Effector CD4-positive, alpha-beta T cell (primary cell): ENCODE data around the gene IMMP2L.

Experiments
- DNase-seq: peaks from one replicate; pipeline ENCODE4 v3.0.0-alpha.2; 2020

The IMMP2L gene

DNA sequence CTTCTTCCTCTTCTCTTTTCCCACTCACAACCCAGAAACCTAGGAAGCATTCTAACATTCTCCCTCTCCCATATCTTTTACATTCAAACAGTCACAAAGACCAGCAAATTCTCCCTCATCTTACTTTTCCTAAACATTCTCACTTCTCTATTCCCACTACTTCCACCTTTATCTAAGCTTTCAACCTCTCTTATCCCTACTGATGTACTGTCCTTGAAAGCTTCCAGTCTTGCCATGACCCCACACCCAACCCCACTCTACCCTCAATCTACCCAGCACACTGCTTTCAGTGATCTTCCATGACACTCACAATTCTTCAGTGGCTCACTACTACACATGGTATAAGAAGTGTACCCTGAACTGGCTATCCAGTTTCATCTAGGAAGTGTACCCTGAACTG lies 5.3 kb downstream of the IMMP2L start:
- no peak for DNase-seq

DNA sequence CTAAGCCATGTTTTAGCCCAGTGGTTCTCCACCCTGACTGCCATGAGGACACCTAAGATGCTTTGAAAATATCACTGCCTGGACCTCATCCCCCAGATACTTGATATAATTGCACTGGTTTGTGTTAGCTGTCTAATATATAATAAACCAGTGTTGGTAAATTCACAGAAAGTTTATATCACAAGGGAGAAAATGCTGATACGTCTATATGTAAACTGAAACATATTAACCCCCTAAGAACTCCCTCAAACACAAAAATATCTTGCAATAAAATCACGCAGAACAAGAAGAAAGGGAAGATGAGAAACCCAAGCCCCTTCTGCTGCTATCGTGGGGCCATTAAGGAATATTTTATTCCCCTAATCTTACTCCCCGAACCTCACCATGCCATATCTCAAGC lies 8.2 kb downstream of the IMMP2L start:
- no peak for DNase-seq

DNA sequence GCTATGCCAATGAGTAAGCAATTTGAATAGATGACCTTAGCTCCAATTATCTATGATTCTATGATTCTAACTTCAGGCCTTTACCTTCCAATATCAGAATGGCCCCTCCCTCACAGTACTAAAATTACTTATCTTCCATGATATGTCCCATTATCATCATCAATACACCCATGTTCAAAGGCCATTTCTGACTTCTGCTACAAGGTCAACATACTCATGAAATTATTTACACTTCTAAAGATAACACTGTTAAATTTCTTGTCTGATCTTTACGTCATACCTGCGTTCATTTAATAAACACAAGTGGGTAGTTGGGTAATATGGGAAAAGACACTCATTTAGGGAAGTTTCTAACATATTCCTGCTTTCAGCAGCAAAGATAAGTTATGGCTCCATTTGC lies 21.2 kb downstream of the IMMP2L start:
- DNase-seq = no peak

DNA sequence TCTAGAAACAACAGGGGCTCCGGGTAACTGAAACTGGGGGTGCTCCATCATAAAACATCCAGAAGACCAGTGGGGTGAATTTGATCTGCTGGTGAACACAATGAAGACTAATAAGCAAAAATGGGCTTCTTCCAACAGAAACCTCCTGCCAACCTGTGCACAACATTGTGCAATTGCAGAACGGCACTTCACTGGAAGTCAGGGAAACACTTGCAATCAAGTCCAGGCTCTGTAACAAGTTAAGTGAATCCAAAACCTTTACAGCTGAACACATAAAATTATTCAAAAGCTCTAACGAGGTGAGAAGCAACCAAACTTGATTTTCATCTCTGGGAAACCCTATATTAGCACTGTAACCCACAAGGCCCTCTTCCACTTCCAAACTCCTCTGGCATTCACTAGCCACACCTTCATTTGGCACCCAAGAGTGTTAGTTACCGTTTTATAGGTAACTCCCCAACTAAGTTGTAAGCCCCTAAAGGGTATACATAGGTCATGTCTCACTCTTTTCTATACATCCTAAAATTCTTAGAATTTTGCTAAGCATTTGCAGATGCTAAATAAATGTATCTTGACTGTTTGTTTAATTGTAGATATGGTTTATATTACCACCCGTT lies 22.0 kb downstream of the IMMP2L start:
- DNase-seq = no peak

DNA sequence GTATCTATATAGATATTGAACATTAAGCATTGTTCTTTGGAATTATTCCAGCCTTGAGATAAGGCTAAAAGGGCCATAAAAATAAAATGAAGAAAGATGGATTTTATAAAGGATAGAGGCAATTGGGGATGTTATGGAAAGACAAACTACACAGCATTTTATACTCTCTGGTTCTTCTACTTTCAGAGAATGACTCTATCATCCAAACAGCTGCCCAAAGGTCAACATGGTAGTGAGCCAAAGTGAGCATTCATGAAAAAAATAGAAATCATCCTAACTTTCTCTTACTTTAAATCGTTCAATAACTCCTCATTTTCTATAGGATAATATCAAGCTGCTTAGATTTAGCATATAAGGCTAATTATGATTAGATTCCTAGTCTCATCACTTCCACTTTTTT lies 25.2 kb downstream of the IMMP2L start:
- DNase-seq = no peak

DNA sequence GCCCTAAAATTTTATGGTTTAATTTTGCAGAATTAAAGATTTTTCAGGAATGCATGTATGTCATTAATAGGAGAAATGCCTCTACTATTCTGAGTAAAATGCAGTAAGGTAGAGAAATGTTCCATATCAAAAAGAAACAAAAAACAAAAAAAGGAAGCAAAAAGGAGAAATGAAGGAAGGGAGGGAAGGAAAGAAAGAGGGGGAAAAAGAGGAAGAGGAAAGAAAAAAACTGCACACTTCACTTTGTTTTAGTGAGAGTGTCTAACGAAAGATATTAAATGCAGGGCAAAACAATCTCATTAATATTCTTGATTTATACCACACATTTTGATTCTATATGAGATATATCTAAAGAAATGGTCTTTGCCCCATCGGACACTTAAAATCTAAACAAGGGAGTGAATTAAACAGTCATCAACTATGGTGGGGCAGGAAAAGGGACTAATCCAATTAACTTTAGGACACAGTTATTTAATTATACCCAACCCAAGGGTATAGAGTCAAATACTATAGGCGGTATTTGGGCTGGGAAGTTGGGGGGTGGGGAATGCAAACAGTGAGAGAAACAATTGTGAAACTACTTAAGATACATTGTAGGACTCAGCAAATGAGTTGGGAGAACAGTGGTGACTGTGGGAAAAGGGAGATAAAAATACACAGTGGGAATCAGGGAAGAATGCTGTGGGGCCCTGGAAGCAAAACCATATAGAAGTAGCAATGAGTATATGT lies 27.0 kb downstream of the IMMP2L start:
- DNase-seq = no peak

DNA sequence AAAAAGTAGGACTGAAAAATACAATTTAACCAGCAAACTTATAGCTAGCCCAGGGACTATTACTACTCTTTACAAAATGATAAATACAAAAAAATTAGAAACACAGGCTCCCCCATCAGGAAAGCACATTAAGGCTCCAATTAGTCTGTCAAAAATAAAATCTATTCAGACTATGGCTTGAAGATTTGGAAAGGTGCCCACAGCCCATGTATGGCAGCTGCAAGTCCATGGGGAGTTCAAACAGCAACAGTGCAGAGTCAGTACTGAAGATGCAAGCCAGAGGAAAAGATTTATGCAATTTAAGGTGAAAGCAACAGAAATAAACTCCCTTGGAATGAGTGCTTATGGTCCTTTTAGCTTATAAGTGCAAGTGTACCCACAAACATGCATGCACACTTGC lies 29.7 kb downstream of the IMMP2L start:
- no peak for DNase-seq

DNA sequence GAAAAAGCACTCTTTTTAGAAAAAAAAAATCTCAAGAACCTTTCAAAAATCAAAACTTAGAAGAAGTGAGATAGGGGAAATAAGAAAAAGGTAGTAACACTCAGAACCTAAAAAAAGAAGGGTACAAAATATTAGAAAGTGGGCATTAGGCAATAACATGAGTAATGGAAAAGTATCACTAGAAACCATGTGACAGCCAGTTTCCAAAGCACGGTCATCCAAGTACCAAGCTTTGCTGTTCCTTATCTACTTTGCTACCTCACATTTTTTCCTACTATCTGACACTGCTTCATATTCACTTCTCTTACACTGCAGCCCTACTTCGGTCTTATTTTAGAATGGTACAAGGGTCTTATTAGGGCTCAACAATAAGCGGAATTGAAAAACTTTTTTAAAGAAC lies 30.3 kb downstream of the IMMP2L start:
- DNase-seq = no peak

DNA sequence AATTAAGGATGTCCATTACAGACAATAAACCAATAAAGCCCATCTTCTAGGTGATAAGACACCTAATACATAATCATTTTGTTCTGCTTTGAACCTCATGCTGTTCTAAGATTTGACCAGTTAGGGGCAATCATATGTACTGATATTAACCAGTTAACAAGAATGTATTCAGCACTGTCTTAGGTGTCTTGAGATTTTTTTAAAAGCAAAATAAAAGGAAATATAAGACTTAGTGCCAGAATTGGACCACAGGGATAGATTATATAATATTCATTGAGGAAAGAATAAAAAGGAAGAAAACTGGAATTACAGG lies 32.0 kb downstream of the IMMP2L start:
- no peak for DNase-seq

DNA sequence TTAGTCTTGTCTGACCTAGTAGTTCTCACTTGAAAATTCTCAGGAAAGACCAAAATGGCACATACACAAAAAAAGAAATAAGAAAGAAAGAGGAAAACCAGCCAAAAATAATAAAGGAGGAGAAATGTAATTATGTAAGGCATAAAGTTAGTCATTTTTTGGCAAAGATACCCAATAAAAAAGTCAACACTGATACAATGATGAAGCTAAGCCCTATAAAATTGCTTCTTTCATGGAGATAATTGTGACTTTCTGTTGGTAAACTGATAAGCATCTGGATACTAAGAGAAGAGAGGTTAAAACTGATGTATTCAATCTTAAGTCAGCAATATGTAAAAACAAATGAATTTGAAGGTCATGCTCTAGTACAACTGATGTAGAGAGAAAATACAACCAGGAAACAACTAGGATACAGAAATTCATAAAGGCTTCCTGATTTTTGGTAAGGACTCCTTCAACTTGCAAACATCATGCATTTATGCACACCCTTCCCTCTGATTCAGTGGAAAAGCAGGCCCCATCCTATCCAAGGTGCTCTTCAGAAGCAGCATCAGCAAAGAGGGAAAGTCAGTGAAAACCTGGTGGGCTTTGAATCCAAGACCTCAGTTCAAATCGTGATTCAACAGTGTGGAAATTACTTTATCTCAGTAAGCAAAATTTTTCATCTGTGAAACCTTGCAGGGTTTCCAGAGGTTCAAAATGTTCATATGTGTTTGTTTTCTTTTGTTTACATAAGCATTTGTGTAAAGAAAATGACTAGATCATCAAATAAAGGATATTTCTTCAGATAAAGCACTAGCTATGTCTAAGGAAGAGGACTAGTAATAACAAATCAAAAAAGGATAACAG lies 32.6 kb downstream of the IMMP2L start:
- DNase-seq = no peak

DNA sequence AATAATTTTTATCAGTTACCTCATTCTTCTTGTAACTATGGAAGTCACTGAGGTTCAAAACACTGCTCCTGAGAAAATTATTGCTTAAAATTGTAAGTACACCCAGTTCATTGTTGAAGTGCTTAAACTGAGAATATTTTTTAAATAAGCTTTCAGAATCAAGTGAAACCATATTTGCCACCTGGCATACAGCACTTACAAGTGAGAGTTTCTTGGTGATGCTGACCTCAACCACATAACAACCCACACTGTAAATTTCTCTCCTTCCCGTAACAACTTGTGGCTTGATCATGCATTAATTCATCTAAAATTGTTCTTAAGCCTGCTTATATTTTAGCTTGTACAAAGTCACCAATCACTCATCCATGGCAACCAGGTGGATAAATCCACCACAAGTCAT lies 34.0 kb downstream of the IMMP2L start:
- DNase-seq = no peak

DNA sequence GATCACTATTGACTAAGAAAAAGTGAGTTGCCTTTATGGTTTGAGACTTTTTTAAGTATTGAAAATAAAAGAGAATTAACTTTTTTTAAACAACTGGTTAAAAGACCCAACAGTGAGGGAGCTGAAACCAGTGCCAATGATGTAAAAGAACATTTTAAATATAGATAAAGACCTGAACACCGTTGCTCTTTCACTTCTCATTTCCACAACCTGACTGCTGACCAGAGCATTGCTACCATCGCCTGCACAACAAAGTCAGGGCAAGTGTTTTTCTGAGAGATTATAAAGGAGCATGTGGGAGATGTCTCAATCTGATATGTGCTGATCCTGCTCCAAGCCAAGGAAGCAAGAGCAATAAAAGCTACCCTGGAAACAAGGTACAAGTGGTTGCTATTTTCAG lies 34.7 kb downstream of the IMMP2L start:
- no peak for DNase-seq

DNA sequence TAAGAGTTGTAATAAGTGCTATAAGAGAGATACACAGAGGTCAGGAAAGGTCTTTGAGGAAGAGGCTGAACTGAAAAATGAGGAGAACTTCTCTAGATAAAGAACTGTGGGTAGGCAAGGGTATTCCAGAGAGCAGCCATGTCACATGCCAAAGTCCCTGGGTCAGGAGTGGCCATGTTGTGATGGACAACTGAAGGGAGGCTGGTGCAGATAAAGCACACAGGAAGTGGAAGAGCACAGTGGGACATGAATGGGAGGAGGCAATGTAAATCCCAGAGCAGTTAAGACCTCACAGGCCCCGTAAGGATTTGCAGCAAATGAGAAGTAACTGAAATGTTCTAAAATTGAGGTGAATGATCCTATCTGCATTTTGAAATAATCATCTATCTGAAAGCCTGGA lies 37.2 kb downstream of the IMMP2L start:
- no peak for DNase-seq

DNA sequence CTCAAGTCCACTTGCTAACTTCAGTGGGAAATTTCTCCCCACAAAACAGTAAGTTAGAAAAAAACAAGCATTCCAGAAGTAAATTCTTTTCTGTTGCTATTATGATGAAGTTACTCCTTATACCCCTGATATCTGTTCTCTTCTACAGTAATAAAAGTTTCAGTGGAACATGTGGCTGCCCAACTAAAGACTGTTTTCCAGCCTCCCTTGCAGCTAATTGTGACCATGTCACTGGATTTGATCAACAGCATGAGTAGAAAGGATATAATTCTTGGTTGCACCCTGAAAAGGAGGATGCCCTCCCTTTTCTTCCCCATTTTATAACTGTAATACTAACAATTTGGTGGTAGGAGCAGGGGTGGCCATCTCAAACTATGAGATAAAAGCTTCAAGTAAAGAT lies 40.6 kb downstream of the IMMP2L start:
- DNase-seq = no peak

DNA sequence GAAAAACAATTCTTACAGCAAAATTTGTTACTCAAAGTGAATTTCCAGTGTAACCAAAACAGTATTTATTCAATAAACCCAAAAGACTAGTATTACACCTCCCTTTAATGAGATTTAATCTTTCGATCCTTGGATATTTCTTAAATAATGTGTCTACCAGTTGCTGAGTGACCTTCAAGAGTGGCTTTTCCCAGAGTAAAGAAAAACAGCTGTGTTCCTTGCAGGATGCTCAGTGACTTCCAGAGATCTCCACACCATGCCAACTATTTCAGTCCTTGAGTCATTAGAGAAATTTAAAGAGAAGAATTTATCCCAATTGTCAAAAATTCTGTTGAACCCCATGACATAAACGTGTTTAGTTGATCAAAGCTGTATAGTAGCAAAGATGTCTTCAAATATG lies 44.0 kb downstream of the IMMP2L start:
- no peak for DNase-seq

DNA sequence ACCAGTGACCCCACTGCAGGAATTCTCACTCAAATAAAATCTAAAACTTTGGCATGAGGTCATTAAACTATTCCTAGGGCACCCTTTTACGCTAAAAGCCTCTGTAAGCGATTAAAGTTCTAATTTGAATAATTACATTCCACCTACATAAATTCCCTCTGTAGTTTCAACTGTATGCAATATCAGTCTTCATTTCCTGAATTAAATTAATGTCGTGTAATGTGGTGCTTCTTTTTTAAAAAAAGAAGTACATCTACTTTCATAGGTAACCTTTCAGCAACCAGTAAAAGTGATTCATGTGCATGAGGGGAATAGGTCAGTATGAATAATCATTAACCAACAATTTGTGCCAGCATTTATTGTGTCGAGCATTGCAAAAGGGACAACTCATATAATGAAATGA lies 44.7 kb downstream of the IMMP2L start:
- DNase-seq = no peak

DNA sequence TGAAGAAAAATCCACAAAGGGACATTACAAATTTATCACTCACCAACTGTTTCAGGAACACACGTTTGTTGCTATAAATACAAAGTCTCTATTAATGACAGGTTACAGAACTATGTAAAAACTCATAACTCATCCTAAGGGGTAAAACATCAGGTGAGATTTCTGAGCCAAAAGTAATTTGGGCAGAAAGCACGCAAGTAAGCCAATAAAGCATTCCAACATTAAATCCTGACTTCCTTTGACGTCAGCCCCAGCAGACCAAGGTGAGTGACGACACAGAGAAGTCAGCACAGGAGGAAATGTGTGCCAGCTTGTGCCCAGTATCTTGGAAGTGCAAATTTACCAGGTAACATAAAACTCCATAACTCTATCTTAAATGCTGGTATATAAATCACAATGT lies 45.7 kb downstream of the IMMP2L start:
- DNase-seq = no peak

DNA sequence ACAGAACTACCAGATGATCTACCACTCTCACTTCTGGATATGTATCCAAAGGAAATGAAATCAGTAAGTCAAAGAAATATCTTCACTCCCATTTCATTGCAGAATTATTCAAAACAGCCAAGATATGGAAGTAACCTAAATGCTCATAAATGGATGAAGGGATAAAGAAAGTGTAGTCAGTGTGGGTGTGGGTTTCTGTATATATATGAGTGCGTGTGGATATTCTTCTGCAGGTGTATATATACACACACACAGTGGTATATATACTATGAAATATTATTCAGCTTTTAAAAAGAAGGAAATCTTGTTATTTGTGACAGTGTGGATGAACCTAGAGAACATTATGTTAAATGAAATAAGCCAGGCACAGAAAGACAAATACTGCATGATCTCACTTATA lies 48.7 kb downstream of the IMMP2L start:
- DNase-seq = no peak

DNA sequence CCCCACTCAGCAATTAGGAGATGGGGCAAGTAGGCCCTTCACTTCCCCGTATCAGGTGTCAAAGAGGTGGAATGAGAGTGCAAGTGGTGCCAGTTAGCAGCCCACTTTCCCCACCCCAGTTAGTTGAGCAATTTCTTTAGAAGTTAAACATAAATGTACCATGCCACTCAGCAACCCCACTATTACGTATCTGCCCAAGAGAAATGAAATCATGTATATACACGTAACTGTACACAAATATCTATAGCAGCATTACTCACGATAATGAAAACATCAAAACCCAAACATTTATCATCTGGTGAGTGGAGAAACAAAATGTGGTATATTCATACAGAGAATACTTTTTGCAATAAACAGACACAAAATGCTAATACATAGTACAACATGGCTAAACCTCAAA lies 50.4 kb downstream of the IMMP2L start:
- no peak for DNase-seq

DNA sequence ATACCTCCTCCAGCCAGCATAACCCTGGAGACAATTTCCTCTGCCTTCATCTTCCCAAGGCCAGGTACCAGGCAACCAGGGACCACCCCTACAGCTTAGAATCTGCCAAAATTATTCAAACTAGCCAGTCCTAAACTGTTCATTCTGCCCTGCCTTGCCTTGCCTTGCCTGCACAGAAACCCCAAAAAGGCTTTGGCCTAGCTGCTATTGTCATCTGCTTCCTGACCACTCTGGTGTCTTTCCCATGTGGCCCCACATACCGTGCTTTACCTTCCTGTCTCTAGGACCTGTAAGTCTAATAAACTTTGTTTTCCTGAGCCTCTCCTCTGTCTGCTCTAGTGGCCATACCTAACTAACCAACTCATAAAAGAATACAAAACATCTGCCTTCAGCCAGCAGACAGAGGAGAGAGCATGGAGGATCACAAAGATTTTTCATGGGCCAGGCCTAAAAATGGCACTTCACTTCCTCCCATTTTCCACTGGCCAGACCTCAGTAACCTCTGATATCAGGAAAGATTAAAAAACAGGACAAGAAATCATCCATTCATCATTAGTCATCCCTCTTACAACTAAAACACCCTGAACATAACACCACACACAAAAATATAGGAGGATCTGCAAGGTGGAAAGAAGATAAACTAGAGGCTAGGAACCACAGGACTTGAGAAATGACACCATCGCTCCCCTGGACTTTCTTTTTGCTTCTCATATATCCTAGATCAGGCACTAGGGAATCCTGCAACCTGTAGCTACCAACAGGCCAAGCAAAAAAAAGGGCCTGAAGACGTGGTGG lies 51.5 kb downstream of the IMMP2L start:
- no peak for DNase-seq

DNA sequence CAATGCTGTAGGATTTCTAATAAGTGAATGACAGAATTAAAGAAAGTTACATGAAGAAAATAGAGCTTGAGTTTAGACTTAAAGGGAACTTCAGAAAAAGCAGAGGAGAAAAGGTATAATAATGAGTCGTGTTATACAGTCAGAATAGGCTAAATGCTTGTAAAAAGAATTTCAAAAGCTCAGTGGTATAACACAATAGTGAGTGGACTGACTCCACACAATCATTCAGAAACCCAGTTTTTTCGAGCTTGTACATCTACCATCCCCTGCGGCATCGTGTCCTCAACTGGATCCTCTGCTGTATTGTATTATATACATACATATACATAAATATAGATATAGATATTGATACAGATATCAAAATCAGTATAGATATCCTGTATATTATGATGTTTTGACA lies 52.2 kb downstream of the IMMP2L start:
- no peak for DNase-seq

DNA sequence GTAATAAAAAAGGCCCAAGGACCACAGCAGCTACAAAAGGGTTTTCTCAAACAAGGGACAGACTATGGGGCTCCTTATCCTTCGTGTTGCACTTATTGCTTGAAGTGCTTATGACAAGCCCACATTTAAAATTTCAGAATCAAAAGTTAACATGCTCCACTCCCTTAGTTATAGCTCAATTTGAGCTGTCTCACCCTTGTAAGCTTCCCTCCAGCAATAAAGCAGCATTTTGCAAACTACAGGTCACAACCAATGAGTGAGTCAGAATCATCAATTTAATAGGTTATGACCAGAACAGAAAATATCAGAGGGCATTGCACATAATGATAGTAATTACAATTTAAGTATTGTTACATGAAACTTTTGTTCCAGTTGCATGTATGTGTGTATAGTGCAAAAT lies 53.0 kb downstream of the IMMP2L start:
- DNase-seq = no peak

DNA sequence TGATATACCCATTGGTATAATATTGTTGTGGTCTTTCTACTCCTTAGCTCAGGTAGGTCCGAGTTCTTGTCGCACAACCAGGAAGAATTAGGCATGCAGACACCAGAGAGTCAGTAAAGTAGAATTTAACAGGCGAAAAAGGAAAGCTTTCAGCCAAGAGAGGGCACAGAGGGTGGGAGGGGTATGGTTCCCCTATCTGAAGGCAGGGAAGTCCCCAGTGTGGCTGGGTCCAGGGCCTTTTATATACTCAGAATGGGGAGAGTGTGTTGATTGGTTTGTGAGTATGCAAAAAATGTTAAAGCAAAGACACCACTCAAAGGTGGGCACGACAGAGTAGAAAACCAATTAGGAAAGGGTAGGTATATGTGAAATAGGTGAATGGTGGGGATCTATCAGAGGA lies 53.9 kb downstream of the IMMP2L start:
- no peak for DNase-seq
